ENCODE data around the gene GATB.

Gene GATB

DNA sequence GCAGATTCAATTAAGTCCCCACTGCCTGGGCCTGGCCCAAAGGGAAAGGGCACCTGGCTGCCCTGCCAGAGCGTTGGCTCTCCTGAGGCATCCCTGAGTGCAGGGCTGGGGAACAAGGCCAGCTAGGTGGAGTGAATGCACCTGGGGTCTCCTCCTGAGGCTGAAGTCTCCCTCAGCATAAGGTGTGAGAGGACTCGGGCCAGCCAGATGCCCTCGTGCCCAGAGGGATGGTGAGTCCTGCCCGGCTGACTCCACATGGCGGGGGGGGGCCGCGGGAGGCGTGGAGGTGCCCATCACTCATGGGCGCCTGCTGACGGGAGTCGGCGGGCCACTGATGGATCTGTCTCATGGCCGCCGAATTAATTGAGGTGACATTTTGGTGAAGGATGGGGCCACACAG is 87.8 kb downstream of the GATB start:
- DNase-seq, result no peak

GRCh38 chr4:151671541-151672059 is 89.2 kb downstream of the GATB start:
- DNase-seq, result no peak

GRCh38 chr4:151670843-151671242 is 90.0 kb downstream of the GATB start:
- DNase-seq, result no peak

DNA sequence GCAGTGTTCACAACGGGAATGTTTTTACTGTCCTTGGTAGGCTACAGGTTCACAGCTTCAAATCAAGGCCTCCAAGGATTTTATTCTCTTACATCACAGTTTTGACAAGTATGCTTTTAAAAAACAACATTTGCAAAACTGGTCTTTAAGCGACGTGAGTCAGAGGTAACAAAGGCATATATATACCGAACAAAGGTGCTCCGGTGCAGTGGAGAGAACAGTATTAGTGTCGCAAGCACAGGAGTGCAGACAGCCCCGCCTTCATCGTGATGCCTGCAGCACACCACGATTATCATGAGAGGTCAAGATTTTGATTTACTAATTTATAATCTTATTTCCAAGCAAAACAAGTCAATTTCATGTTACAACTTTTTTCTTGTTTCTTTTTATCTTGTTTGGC is 90.8 kb downstream of the GATB start:
- DNase-seq, result no peak

GRCh38 chr4:151668689-151669402 is 92.0 kb downstream of the GATB start:
- no peak for DNase-seq

- DNase-seq, result no peak
These were observed 93.1 kb downstream of the GATB start for GRCh38 chr4:151667666-151668065.

- DNase-seq, result no peak
These were observed 93.8 kb downstream of the GATB start for GRCh38 chr4:151667048-151667447.

GRCh38 chr4:151666501-151666900 is 94.3 kb downstream of the GATB start:
- DNase-seq, result no peak

DNA sequence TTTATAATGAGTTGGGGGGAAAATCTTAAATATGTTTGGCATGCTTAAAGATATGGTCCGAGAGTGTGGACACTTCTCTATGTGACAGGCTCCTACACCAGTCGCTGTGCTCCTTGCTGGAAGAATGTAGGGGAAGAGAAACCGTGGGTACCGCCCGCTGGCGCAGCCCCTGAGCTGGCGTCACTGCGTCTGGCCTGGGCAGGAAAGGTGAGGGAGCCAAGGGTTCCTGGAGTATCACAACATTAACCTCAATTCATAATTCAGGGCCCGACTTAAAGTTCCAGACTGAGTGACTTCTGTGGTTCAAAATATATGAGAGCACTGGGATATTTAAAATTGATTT is 95.1 kb downstream of the GATB start:
- no peak for DNase-seq

GRCh38 chr4:151665022-151665784 is 95.6 kb downstream of the GATB start:
- DNase-seq, result no peak

- no peak for DNase-seq
These were observed 96.5 kb downstream of the GATB start for GRCh38 chr4:151664289-151664688.

DNA sequence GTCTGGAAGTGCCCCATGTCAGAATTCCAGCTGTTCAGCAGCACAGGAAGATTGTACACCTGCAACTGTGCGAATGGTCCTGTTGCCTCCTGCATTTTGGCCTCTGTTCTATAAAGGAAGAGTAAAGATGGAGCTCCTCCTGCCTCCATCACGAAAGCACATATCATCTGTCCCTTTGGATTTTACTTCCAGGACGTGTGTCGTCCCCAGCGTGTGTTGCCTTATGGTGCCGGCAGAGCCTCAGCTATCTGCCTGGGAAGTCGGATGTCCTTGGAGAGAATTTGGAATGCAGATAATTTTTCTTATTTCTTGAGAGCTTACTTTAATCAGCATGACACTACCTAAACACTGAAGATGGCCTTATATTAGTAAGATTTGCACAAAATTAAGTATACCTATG is 97.7 kb downstream of the GATB start:
- no peak for DNase-seq

- DNase-seq, result no peak
These were observed 98.9 kb downstream of the GATB start for GRCh38 chr4:151661873-151662272.

GRCh38 chr4:151660676-151661075 is 100.1 kb downstream of the GATB start:
- no peak for DNase-seq

DNA sequence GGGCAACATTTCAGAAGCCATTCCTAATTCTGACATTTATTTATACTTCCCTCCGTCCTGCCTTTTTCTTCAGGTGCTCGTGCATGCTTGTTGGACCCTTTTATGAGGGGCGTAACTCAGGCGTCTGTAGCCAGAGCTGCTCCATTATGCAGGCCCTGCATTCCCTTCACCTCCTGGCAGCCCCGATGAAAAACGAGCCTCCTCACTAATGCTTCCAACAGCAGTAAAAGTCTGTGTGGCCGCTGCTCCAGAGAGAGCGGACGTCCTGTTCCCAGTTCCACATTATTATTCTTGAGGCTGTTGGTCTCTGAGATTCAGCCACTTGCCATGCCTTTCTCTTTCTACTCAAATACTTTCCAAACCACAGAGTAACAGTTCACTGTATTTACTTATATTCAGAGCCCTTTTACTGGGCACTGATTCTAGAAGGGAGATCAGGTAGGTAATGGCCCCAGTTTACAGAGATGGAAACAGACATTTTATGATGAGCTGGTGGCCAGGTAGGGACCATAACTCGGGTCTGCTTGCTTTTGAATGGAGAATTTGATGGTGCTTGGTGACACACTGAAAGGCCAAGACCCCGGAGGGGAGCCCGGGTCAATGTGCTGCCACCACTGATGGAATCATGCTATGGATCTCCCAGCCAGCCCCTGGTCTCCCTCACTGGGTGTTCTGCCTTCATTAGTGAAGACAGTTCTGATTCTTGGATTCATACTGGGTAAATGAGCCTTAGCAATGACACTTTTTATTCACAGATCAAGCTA is 101.0 kb downstream of the GATB start:
- DNase-seq, result no peak

DNA sequence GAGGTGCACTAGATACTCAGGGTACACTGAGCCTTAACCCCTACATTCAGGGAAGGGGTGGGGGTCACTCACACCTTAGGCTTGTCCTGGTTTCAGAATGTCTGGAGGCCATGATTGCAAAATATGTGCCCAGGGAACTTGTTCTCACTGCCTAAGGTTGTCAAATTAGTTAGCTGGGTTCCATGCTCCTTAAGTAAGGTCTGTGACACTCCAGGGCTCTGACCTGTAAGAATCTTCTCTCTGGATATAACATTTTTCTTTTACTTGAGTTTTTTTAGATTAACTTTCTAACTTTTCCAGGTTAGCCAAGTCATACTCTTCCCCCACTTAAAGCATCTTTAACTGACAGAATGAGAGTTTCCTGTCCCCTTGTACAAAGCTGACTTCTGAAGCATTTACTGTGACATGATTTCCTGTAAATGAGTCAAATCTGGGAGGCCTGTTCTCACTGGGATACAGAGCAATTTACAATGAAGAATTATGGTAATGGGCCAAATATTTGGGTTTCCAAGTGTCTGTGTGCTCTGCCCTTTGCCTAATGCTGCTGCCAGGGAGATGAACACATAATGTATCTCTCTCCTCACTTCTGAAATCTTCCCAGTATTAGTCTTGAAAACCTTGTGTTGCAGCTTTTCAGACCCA is 101.7 kb downstream of the GATB start:
- DNase-seq, result no peak

GRCh38 chr4:151657896-151658295 is 102.9 kb downstream of the GATB start:
- DNase-seq, result no peak

- no peak for DNase-seq
These were observed 104.7 kb downstream of the GATB start for GRCh38 chr4:151656058-151656457.

GRCh38 chr4:151653548-151653918 is 107.3 kb downstream of the GATB start:
- DNase-seq, result no peak

DNA sequence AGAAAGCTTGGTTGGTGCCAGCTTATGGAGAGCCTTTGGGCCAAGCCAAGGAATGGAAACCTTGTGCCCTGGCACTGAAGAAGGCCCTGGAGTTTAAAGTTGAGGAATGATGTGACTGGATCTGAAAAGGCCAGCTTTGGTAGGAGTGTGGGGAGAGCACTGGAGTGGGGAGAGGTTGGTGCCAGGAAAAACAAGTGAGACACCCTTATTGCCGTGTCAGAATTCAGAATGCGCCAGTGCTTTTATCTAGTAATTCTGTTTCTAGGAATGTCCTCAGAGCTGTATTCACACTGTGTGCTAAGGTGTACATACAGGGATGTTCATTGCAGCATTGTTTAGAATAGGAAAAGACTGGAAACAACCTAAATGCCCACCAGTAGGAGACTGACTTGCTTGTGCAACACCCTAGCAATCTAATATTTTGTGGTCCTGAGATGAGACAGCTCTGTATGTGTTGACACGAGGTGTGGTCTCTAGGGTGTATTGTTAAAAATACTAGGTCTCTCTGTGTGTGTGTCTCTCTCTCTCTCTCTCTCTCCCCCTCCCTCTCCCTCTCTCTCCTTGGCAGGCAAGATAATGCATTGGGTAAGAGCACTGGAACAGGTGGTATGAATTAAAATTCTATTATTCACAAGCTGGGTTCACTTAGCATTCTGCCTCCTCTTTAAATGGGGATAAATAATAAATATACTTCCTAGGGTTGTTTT is 107.8 kb downstream of the GATB start:
- DNase-seq, result no peak

DNA sequence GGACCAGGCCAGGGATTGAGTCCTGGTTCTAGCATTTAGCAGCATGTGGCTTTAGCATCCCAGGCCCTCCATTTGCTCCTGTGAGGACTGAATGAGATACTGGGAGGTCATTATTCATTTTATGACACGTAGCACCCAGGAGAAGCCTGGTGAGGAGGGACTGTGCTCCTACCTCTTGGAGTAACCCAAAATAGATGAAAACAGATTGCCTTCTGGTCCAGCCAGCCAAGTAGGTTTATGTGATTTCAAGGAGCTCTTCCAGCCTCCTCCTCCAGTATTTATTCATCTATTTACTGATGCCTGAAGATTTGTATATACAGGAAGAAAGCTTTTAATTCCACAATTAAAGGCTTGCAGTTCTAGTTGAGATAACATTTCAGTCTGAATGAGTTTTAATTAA is 109.3 kb downstream of the GATB start:
- no peak for DNase-seq

DNA sequence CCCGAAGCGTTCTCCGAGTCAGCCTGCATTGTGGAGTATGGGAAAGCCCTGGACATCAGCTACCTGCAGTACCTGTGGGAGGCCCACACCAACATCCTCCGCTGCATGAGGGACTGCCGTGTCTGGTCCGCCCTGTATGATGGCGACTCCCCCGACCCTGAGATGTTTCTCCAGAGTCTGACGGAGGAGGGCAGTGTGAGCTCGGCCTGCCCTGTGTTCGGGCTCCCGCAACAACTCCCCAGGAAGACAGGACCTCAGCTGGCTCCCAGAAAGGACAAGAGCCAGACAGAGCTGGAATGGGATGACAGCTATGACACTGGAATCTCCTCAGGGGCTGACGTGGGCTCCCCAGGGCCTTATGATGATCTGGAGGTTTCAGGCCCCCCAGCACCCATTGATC is 111.3 kb downstream of the GATB start:
- DNase-seq, result no peak

- DNase-seq, result no peak
These were observed 114.5 kb downstream of the GATB start for GRCh38 chr4:151646322-151646721.
